CD4-positive, alpha-beta T cell treated with Interleukin-15 for 1 hour (primary cell): ENCODE data around the gene UNC5B.
"Not testable (repeated sequence)": the region's sequence is repeated elsewhere in the genome, so short reads cannot be mapped to it uniquely, and the experiment has no call there.

Experiments
- DNase-seq: peaks from one replicate; pipeline ENCODE4 v3.0.0-alpha.2; 2020

Gene UNC5B

GRCh38 chr10:71269301-71270288, 57.2 kb downstream of the UNC5B start:
- no peak for DNase-seq

DNA sequence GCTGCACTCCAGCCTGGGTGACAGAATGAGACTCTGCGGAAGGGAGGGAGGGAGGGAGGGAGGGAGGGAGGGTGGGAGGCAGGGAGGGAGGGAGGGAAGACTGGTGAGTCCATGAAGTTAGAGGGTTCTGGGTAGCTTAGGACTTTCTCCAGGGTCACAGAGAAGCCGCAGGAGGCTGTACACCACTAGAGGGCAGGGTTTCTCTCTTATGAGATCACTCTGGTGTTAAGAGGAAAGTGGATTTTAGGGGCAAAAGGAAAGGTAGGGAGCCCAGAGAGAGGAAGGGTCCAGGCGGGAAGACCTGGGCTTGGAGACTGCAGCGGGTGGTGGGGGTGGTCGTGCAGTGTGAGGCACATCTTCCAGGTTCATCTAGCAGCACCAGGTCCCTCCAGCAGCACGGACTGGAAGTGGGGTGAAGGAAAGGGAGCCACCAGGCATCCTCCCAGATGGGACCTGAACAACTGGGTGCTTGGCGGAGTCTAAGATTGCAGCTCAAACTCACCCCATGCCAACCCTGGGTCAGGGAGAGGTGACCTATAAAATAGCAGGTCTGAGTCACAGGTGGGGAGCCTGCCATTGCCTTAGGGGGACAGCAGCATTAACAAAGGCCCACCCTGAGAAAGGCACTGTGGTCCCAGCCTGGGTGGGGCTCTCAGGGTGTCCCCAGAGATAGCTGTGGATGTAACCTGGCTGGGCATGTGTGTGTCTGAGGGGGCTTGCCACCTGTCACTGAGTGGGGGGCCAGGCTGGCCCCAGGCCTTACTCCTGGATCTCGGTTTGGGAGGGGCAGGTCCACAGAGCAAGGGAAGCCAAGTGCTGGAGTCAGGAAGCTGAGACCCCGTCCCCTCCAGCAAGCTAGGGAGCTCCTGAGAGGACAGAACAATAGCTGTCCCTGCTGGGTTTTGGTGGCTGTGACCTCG, 58.2 kb downstream of the UNC5B start:
- no peak for DNase-seq

- no peak for DNase-seq
Observed at GRCh38 chr10:71271662-71272055, 59.3 kb downstream of the UNC5B start.

- no peak for DNase-seq
Observed at GRCh38 chr10:71272056-71272771, 59.8 kb downstream of the UNC5B start.

GRCh38 chr10:71272974-71273373, 60.6 kb downstream of the UNC5B start:
- not testable (repeated sequence) for DNase-seq

DNA sequence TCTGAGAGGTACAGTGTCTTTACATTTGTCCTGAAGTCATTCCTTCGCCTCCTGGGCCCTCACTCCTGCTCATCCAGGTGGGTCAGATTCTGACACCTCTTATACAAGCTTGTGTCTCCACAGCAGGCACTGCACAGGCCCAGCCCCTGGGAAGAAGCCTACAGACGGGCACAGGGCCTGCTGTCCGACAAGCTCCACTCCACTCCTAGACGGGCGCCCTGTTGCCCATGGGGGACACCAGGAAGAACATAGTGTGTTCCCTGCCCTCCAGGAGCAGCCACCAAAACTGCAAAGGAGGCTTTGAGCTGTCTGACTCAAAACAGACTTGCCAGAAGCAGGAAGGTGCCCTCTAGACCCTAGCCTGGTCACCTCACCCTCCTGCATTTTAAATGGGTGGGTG, 61.1 kb downstream of the UNC5B start:
- DNase-seq = no peak

DNA sequence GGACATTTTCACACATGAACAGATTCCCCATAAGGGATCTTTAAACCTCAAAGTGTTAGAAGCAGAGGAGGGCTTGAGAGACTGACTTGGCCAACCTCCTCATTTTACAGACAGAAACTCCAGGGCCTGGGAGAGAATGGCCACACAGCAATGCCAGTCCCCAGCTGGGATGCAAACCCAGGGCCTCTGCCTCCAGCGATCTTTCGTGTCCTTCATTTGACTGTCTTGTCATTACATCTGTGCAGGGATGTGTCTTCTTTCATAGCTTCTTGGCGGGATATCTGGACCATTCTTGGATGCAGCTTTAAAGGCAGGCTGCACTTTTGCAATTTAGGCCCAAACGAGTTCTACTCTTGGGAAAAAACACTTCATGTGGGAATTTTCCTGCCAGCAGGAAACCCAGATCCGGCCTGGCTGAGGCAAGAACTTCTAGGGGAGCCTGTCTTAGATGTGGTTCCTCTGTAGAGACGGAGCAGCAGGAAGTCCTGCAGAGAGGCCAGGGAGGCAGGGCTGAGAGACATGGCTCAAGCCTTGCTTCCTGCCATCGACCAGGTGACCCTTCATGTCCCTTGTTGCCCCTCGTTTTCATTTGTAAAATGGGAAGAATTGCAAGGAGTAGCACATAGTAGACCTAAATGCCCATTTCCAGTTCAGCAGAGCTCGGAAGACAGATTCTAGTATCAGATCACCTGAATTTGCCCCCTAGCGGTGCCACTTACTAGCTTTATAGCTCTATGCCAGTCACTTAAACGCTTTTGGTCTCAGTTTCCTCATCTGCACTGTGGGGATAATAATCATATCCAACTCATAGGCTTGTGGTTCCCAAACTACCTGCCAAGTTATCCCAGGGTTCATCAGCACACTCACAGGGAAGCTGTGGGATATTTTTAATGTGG, 62.8 kb downstream of the UNC5B start:
- no peak for DNase-seq

DNA sequence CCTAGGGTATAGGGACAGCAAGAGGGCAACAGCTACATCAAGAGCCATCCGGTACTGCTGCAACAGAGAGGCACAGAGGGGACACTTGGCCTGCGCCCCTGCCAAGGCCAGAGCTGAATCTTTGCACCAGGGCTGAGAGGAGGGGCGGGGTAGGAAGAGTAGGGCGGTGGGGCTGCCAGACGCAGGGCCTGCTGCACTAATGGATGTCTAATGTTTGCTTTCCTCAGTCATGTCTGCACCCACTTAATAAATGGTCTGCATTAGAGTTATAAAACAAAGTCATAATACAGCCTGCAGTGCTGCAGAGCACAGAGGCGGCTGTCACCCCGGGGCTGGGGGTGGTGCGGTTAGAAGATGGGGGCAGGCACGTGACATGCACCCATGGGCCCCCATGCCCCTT, 64.5 kb downstream of the UNC5B start:
- DNase-seq = no peak

DNA sequence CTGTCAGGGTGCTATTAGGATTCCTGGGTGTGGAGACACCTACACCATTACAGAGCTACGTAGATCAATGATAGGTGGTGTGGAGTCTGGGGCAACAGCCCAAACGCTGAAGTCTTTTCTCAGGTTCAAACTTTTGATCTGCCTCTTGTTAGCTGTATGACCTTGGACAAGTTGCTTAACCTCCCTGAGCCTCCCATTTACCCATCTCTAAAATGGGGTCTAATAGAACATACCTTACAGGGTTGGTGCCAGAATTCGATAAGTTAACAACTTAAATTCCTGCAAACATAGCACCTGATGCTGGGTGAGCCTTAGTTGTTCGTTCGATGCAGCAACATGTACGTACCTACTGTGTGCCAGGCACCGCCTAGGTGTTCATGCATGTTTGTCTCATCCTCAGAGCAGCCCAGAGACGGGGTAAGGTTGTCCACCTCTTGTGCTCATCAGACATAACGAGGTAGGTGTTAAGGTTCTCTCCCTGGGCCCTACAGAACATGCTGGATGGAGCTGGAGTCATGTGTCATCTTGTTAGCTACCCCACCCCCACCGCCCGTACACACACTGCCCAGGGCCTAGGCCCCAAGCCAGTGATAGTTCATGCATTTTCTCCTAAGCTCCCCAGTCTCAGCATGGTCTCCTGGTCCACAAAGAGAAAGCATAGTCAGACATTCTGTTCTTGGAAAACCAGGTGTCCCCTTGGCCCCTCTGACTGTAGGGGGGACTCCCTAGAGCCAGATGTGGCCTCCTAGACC, 65.7 kb downstream of the UNC5B start:
- no peak for DNase-seq

DNA sequence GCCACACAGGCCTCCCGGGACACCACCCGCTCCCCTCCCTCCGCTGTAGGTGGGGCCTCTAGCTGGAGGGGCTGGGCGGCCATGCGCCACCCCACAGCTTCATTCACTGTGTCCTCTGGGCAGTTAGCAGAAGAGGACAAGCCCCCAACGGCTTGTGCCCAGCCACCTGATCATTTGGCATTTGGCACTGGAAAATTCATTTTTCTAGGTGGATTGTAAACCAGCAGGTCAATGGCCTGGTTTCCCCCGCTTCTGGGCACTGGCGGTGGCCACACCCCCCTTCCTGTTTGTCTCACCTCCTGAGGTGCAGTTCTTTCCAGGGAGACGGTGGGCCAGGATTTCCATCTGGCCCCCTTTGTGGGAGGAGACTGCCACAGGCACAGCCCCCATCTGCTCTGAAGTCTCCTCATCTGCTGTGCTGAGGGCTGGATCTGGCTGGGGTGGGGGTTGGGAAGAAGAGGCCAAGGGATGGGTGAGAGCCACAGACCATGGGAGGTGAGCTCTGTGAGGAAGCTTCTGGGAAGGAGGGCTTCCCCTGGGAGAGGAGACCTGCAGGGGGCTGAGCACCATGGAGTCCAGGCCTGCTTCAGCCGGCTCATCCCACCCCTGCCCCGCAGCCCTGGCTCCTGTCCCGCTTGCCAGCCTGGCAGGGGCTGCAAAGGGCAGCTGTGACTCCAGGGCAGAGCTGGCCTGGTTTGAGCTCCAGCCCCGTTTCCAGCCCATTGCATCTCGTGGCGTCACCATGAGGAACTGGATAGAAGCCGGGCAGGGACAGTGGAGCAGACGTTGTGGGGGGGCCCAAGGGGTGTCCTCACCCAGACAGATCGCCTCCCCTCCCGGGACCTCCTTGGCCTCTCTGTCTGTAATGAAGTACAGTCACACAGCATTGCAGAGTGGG, 66.6 kb downstream of the UNC5B start:
- DNase-seq = no peak

DNA sequence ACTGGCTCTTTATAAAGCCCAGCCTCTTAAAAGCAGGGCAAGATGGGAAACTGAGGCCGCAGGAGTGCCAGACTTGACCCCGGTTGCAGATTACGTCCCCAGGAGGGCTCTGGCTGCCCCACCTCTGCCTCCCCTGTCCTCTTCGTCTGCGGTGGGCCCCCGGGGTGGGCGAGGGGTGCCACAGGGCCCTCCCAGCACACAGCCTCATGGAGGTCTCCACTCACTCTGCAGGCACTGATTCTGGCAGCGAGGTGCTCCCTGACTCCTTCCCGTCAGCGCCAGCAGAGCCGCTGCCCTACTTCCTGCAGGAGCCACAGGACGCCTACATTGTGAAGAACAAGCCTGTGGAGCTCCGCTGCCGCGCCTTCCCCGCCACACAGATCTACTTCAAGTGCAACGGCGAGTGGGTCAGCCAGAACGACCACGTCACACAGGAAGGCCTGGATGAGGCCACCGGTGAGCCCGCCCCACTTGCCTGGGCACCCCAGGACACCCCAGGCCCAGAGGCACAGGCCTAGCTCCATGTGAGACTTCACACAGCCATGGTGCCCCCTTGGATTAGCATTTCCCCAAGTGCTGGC, 67.3 kb downstream of the UNC5B start:
- DNase-seq = no peak

- DNase-seq = no peak
Observed at GRCh38 chr10:71280216-71280615, 67.8 kb downstream of the UNC5B start.

GRCh38 chr10:71280825-71281224, 68.5 kb downstream of the UNC5B start:
- DNase-seq = no peak

GRCh38 chr10:71281646-71282322, 69.4 kb downstream of the UNC5B start:
- no peak for DNase-seq

DNA sequence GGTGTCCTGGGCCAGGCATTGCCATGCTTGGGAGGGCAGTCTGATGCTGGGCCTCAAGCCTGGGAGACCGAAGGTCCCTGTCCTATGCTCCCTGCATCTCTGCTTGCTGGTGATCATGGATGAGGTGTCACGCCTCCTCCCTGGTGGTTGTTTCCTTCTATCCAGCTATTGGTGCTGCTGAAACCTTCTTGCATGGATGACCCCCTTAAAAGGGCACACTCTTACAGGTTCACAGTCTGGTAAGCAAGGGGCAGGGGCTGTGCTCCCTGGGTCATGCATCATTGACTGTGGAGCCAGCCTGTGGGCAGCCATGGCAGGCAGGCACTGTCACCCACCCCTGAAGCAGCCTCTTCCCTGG, 69.9 kb downstream of the UNC5B start:
- no peak for DNase-seq

GRCh38 chr10:71283410-71283809, 71.0 kb downstream of the UNC5B start:
- no peak for DNase-seq

GRCh38 chr10:71283876-71284275, 71.5 kb downstream of the UNC5B start:
- no peak for DNase-seq

DNA sequence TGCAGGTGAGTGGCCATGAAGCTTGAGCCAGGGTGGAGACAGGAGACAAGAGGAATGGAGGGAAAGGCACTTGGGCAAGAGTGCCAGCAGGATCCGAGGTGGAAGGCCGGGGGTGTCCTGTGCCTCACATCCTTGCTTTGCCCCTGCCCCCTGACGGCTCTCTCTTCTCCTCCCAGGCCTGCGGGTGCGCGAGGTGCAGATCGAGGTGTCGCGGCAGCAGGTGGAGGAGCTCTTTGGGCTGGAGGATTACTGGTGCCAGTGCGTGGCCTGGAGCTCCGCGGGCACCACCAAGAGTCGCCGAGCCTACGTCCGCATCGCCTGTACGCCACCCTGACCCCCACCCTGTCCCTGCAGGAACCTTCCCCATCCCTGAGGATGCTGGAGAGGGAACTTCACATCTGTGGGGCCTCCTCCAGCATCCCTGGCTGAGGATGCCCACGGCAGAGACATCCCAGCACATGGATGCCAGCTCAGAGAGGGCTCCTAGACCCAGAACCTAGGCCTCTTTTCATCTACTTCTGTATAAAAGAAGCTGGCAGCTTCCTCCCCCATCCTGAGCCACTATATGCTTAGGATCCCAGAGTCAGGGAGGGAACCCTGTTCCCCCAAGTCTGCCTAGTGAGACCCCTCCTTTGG, 72.3 kb downstream of the UNC5B start:
- no peak for DNase-seq

DNA sequence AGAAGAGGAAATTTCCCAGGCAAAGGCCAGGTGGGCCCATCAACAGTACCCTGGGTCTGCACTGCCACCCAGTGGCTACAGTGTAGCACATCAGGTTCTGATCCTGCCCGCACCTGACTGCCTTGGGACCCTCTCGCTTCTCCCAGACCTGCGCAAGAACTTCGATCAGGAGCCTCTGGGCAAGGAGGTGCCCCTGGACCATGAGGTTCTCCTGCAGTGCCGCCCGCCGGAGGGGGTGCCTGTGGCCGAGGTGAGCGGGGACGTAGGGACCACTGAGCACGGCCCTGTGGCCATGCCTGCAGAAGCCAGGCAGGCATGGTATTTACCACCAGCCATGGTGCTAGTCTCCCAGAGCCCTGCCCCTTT, 72.8 kb downstream of the UNC5B start:
- no peak for DNase-seq
